Astrocyte of the spinal cord (primary cell): Measurements from ENCODE around the gene NANOS3.

Source experiments
- DNase-seq: peaks from one replicate; pipeline ENCODE4 v3.0.0; 2011; ENCODE audit warnings: low read depth, low spot score
- H3K4me3 ChIP-seq: 2 replicates; pipeline ENCODE4 v1.5.1; 2011; ENCODE audit warnings: low read depth, mild to moderate bottlenecking, low read length, moderate library complexity
- in situ Hi-C: cut with HindIII; loops from 2 replicates; pipeline ENCODE4 v1.10.0; 2017; ENCODE audit warnings: low sequenced_read_pairs
- TF ChIP-seq, protein P1 (sequence below): IDR thresholded peaks from 2 replicates; pipeline ENCODE4 v1.5.1; 2012; ENCODE audit warnings: low read depth, mild to moderate bottlenecking, low read length, inconsistent platforms

The NANOS3 gene

GRCh38 chr19:13887018-13887436 is 10.1 kb downstream of the NANOS3 start:
- TF ChIP-seq, protein P1, sequence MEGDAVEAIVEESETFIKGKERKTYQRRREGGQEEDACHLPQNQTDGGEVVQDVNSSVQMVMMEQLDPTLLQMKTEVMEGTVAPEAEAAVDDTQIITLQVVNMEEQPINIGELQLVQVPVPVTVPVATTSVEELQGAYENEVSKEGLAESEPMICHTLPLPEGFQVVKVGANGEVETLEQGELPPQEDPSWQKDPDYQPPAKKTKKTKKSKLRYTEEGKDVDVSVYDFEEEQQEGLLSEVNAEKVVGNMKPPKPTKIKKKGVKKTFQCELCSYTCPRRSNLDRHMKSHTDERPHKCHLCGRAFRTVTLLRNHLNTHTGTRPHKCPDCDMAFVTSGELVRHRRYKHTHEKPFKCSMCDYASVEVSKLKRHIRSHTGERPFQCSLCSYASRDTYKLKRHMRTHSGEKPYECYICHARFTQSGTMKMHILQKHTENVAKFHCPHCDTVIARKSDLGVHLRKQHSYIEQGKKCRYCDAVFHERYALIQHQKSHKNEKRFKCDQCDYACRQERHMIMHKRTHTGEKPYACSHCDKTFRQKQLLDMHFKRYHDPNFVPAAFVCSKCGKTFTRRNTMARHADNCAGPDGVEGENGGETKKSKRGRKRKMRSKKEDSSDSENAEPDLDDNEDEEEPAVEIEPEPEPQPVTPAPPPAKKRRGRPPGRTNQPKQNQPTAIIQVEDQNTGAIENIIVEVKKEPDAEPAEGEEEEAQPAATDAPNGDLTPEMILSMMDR: no peak
- no peak overlapping the region for H3K4me3 ChIP-seq
- in situ Hi-C loops: loop anchor here (25.0 kb wide), 1 partner anchor 200 kb away; the partner anchor contains the start of genes C19orf67 and SAMD1
- DNase-seq: no peak

- no peak overlapping the region for H3K4me3 ChIP-seq
- TF ChIP-seq, protein P1: no peak
- DNase-seq: no peak
- in situ Hi-C loops: loop anchor here (25.0 kb wide), 1 partner anchor 200 kb away; the partner anchor contains the start of genes C19orf67 and SAMD1
These were observed 10.6 kb downstream of the NANOS3 start for GRCh38 chr19:13887517-13887916.

GRCh38 chr19:13888281-13888680 is 11.3 kb downstream of the NANOS3 start:
- H3K4me3 ChIP-seq: no peak overlapping the region
- in situ Hi-C loops: loop anchor here (25.0 kb wide), 1 partner anchor 199 kb away; the partner anchor contains the start of genes C19orf67 and SAMD1
- DNase-seq: no peak
- TF ChIP-seq, protein P1: no peak

- TF ChIP-seq, protein P1: no peak
- no peak overlapping the region for H3K4me3 ChIP-seq
- no peak for DNase-seq
- in situ Hi-C loops: loop anchor here (25.0 kb wide), 1 partner anchor 197 kb away; the partner anchor contains the start of genes C19orf67 and SAMD1
These were observed 13.2 kb downstream of the NANOS3 start for GRCh38 chr19:13890136-13890535.

DNA sequence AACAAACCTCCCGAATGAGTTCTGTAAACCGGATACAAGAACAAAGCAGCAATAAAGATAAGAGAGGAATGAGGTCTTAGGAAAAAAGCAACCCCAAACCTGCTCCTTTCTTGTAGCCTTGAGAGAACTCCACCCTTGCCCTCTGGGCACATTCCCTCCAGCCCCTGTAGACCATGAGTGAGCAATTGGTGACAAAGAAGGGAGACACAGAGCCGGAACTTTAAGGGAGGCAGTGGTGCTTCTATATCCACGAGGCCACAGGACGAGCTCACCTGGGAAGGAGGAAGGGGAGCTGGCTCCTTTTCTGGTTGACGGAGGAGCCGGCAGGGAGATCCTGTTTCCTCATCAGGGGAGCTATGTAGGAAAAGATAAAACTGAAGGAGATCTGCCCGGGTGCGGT is 15.9 kb downstream of the NANOS3 start:
- TF ChIP-seq, protein P1: no peak
- no peak overlapping the region for H3K4me3 ChIP-seq
- no peak for DNase-seq
- in situ Hi-C loops: loop anchor here (25.0 kb wide), 1 partner anchor 194 kb away; the partner anchor contains the start of genes C19orf67 and SAMD1

DNA sequence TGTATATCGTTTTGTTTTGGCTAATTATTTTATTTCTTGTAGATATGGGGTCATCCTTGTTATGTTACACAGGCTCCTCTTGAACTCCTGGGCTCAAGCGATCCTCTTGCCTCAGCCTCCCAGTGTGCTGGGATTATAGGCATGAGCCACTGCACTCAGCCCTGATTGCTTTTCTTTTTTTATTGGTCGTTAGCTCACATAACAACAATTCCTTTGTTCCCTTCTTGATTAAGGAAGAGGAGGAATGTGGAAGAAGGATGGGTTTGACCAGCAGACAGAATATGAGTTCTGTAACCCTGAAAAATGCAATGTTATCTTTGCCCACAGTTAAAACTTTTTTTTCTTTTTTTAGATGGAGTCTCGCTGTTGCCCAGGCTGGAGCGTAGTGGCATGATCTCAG is 17.6 kb downstream of the NANOS3 start:
- in situ Hi-C loops: loop anchor here (25.0 kb wide), 1 partner anchor 193 kb away; the partner anchor contains the start of genes C19orf67 and SAMD1
- TF ChIP-seq, protein P1: no peak
- H3K4me3 ChIP-seq: no peak overlapping the region
- no peak for DNase-seq
